HG02623 (cell line): Measurements from ENCODE around the gene MIER3.

Experiments used
- ATAC-seq: cut with Tn5 transposase; IDR thresholded peaks from one replicate; pipeline ENCODE4 v1.9.1; 2021; ENCODE audit warnings: moderate library complexity; ENCODE audit not compliant: unreplicated experiment

Gene MIER3

GRCh38 chr5:56962286-56962685 lies 10.4 kb upstream of the MIER3 start:
- no peak for ATAC-seq

- no peak for ATAC-seq
These were observed 9.8 kb upstream of the MIER3 start for GRCh38 chr5:56961746-56962145.

- no peak for ATAC-seq
These were observed 7.4 kb upstream of the MIER3 start for GRCh38 chr5:56959326-56959725.

- ATAC-seq = no peak
These were observed 6.7 kb upstream of the MIER3 start for GRCh38 chr5:56958595-56958994.

GRCh38 chr5:56954262-56954661 lies 2.3 kb upstream of the MIER3 start:
- ATAC-seq = no peak

GRCh38 chr5:56951126-56951945 lies 587 bp downstream of the MIER3 start:
- ATAC-seq = peak; percentile 36

- peak; percentile 41 for ATAC-seq
These were observed 1.2 kb downstream of the MIER3 start for GRCh38 chr5:56950626-56951125.

GRCh38 chr5:56947052-56947451 lies 4.9 kb downstream of the MIER3 start:
- ATAC-seq = no peak

GRCh38 chr5:56941981-56942380 lies 9.9 kb downstream of the MIER3 start:
- ATAC-seq = no peak

- no peak for ATAC-seq
These were observed 13.1 kb downstream of the MIER3 start for GRCh38 chr5:56938858-56939257.

- no peak for ATAC-seq
These were observed 17.6 kb downstream of the MIER3 start for GRCh38 chr5:56934325-56934724.

- no peak for ATAC-seq
These were observed 29.0 kb downstream of the MIER3 start for GRCh38 chr5:56922922-56923321.

- no peak for ATAC-seq
These were observed 31.8 kb downstream of the MIER3 start for GRCh38 chr5:56919942-56920662.

- ATAC-seq = no peak
These were observed 33.9 kb downstream of the MIER3 start for GRCh38 chr5:56918054-56918453.

GRCh38 chr5:56917534-56917933 lies 34.4 kb downstream of the MIER3 start:
- no peak for ATAC-seq

GRCh38 chr5:56914678-56915077 lies 37.2 kb downstream of the MIER3 start:
- ATAC-seq = no peak

GRCh38 chr5:56913766-56914165 lies 38.2 kb downstream of the MIER3 start:
- no peak for ATAC-seq

- peak; percentile 12 for ATAC-seq
These were observed 41.5 kb downstream of the MIER3 start for GRCh38 chr5:56910210-56910965.

- peak; percentile 84 for ATAC-seq
These were observed 42.4 kb downstream of the MIER3 start, which contains the start of gene SETD9 for GRCh38 chr5:56909294-56910209. Gene SETD9 (plus strand): TSS chr5:56909596. CDS start chr5:56909646, 50 bp downstream.

GRCh38 chr5:56908942-56909293 lies 43.0 kb downstream of the MIER3 start:
- ATAC-seq = peak; percentile 38
